NT2/D1 (cell line): ENCODE data around the gene STEAP4.

Experiments used
- SUZ12 ChIP-seq: IDR thresholded peaks from 2 replicates; pipeline ENCODE4 v1.6.1; 2011; ENCODE audit not compliant: insufficient read length, insufficient read depth; ENCODE audit errors: extremely low read depth
- YY1 ChIP-seq: IDR thresholded peaks from 2 replicates; pipeline ENCODE4 v1.6.1; 2011; ENCODE audit not compliant: insufficient read length, insufficient read depth
- ZNF274 ChIP-seq: IDR thresholded peaks from 2 replicates; pipeline ENCODE4 v1.6.1; 2011; ENCODE audit warnings: mild to moderate bottlenecking, low read depth, low read length

- TF ChIP-seq ZNF274, result no peak
- no peak for TF ChIP-seq SUZ12
- TF ChIP-seq YY1, result no peak
Measured at GRCh38 chr7:88293866-88294265, 12.8 kb downstream of the STEAP4 start.
